Skeletal muscle tissue (tissue), 4 donors: ENCODE results near the gene SLC30A5. TPM values are rescaled to one million over a fixed set of nuclear protein-coding genes. Genes with fewer than 3 reads are reported as not detected.
"Not testable (repeated sequence)": the region's sequence is repeated elsewhere in the genome, so short reads cannot be mapped to it uniquely, and the experiment has no call there.

Experiments used
- H3K27ac ChIP-seq: one replicate; pipeline ENCODE4 v1.7.0; 2013; ENCODE audit warnings: mild to moderate bottlenecking, low read depth, low read length, inconsistent platforms
- H3K27me3 ChIP-seq, 3 donors: one replicate each; pipeline ENCODE4 v1.7.0; 2013; ENCODE audit warnings: low read length in 3 of 3; ENCODE audit not compliant: control insufficient read depth in 3 of 3, insufficient read depth in 3 of 3
- H3K36me3 ChIP-seq, 3 donors: one replicate each; pipeline ENCODE4 v1.7.0; 2013; ENCODE audit warnings: low read length in 3 of 3; ENCODE audit not compliant: control insufficient read depth in 3 of 3, insufficient read depth in 3 of 3
- H3K4me1 ChIP-seq, 3 donors: one replicate each; pipeline ENCODE4 v1.7.0; 2013; ENCODE audit warnings: low read length in 3 of 3, mild to moderate bottlenecking in 3 of 3; ENCODE audit not compliant: control insufficient read depth in 3 of 3, insufficient read depth in 3 of 3
- H3K4me3 ChIP-seq, 3 donors: one replicate each; pipeline ENCODE4 v1.7.0; 2013; ENCODE audit warnings: low read length in 3 of 3
- H3K9ac ChIP-seq, 3 donors: one replicate each; pipeline ENCODE4 v1.7.0; 2013; ENCODE audit warnings: low read length in 3 of 3, mild to moderate bottlenecking in 3 of 3, moderate library complexity in 2 of 3, low read depth in 1 of 3
- H3K9me3 ChIP-seq, 3 donors: one replicate each; pipeline ENCODE4 v1.7.0; 2013; ENCODE audit warnings: low read length in 3 of 3; ENCODE audit not compliant: control insufficient read depth in 3 of 3
- total RNA-seq: library from RNA; depleted of rRNA; stranded (reverse); fragments of >200 nt; gene quantifications from one replicate; pipeline ENCODE4 v1.2.3, GENCODE V29; 2014
- donor health status: Osteomylitis.

Gene SLC30A5
- total RNA-seq, 1 donor from 2014 or later, result 32.4 TPM

- H3K4me1 ChIP-seq, result peaks cover 6 to 8% (median 7%) of the 10 kb centered on the region in 3 donors
- no peak overlapping the region for H3K27ac ChIP-seq
- H3K36me3 ChIP-seq, result no peaks in the 10 kb centered on the region
- no peak overlapping the region for H3K4me3 ChIP-seq
- peak overlapping the region in 1 of 3 donors; percentile 16 for H3K9ac ChIP-seq
- H3K9me3 ChIP-seq, result no peaks in the 10 kb centered on the region
- no peaks in the 10 kb centered on the region for H3K27me3 ChIP-seq
These were observed 18.2 kb upstream of the SLC30A5 start for GRCh38 chr5:69075522-69076179.

- no peaks in the 10 kb centered on the region for H3K27me3 ChIP-seq
- no peak overlapping the region for H3K4me3 ChIP-seq
- no peak overlapping the region for H3K27ac ChIP-seq
- no peaks in the 10 kb centered on the region for H3K9me3 ChIP-seq
- H3K4me1 ChIP-seq, result peaks cover 6 to 8% (median 7%) of the 10 kb centered on the region in 3 donors
- no peak overlapping the region for H3K9ac ChIP-seq
- no peaks in the 10 kb centered on the region for H3K36me3 ChIP-seq
These were observed 14.8 kb upstream of the SLC30A5 start for GRCh38 chr5:69078921-69079540.

- H3K9ac ChIP-seq, result no peak overlapping the region
- H3K4me3 ChIP-seq, result no peak overlapping the region
- H3K4me1 ChIP-seq, result peaks cover 3 to 5% (median 4%) of the 10 kb centered on the region in 3 donors
- no peaks in the 10 kb centered on the region for H3K9me3 ChIP-seq
- no peaks in the 10 kb centered on the region for H3K36me3 ChIP-seq
- H3K27ac ChIP-seq, result no peak overlapping the region
- no peaks in the 10 kb centered on the region for H3K27me3 ChIP-seq
These were observed 14.3 kb upstream of the SLC30A5 start for GRCh38 chr5:69079556-69079955.

DNA sequence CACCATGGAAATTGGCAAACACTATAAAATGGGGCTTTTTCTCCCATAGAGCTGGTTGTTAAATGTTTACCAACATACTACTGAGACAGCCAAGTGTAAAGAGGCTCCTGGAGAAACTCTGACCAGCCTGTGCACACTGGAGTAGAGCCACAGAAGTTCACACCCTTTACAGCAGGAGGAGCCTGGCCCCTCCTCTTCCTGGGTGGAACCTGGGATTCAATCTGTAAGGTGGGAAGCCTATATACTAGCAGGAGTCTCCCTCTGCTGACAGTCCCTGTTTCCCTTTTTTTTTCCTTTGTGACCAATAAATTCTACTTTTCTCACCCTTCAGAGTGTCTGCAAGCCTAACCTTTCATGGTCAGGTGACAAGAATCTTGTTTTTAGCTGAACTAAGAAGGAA is 10.4 kb upstream of the SLC30A5 start:
- H3K27me3 ChIP-seq, result no peaks in the 10 kb centered on the region
- H3K36me3 ChIP-seq, result no peaks in the 10 kb centered on the region
- no peak overlapping the region for H3K27ac ChIP-seq
- H3K9me3 ChIP-seq, result no peaks in the 10 kb centered on the region
- H3K9ac ChIP-seq, result no peak overlapping the region
- H3K4me1 ChIP-seq, result no peaks in the 10 kb centered on the region
- H3K4me3 ChIP-seq, result no peak overlapping the region

GRCh38 chr5:69084195-69084594 is 9.6 kb upstream of the SLC30A5 start:
- H3K9ac ChIP-seq, result no peak overlapping the region
- H3K27ac ChIP-seq, result no peak overlapping the region
- no peaks in the 10 kb centered on the region for H3K4me1 ChIP-seq
- no peak overlapping the region for H3K4me3 ChIP-seq
- H3K27me3 ChIP-seq, result no peaks in the 10 kb centered on the region
- H3K9me3 ChIP-seq, result no peaks in the 10 kb centered on the region
- no peaks in the 10 kb centered on the region for H3K36me3 ChIP-seq

DNA sequence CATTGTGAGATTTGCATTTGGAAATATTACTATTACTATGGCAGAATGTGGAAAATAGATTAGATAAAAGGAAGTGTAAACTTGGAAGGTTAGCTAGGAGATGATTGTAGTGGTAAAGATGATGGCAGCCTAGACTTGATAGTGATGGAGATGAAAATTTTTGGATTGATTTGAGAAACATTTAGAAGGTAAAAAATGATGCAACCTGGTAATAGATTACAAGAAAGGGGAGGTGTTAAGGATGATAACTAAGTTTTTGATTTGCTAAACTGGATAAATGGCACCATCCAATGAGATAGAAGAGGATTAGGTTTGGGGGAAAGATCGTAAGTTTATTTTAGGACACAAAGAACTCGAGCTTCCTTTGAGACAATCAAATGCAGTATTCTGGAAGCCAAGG is 8.9 kb upstream of the SLC30A5 start:
- no peaks in the 10 kb centered on the region for H3K27me3 ChIP-seq
- H3K4me1 ChIP-seq, result no peaks in the 10 kb centered on the region
- no peak overlapping the region for H3K9ac ChIP-seq
- H3K36me3 ChIP-seq, result no peaks in the 10 kb centered on the region
- no peaks in the 10 kb centered on the region for H3K9me3 ChIP-seq
- no peak overlapping the region for H3K27ac ChIP-seq
- H3K4me3 ChIP-seq, result no peak overlapping the region

GRCh38 chr5:69086206-69086605 is 7.6 kb upstream of the SLC30A5 start:
- no peaks in the 10 kb centered on the region for H3K36me3 ChIP-seq
- H3K27me3 ChIP-seq, result no peaks in the 10 kb centered on the region
- no peak overlapping the region for H3K27ac ChIP-seq
- H3K9ac ChIP-seq, result no peak overlapping the region
- no peaks in the 10 kb centered on the region for H3K4me1 ChIP-seq
- no peaks in the 10 kb centered on the region for H3K9me3 ChIP-seq
- H3K4me3 ChIP-seq, result no peak overlapping the region

DNA sequence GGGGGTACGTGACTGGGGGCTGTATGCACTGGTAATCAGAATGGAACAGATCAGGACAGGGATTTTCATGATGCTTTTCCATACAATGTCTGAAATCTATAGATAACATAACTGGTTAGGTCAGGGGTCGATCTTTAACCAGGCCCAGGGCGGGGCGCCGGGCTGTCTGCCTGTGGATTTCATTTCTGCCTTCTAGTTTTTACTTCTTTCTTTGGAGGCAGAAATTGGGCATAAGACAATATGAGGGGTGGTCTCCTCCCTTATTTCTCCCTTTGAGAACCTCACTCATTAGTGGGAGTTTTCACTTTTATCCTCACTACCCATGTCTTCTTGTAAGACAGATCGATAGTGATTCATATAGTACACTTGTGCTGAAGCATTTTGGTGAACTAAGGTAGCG is 5.8 kb upstream of the SLC30A5 start:
- H3K27ac ChIP-seq, H3K9ac ChIP-seq, H3K4me1 ChIP-seq, H3K9me3 ChIP-seq, H3K27me3 ChIP-seq, H3K36me3 ChIP-seq, H3K4me3 ChIP-seq: not testable (repeated sequence)

DNA sequence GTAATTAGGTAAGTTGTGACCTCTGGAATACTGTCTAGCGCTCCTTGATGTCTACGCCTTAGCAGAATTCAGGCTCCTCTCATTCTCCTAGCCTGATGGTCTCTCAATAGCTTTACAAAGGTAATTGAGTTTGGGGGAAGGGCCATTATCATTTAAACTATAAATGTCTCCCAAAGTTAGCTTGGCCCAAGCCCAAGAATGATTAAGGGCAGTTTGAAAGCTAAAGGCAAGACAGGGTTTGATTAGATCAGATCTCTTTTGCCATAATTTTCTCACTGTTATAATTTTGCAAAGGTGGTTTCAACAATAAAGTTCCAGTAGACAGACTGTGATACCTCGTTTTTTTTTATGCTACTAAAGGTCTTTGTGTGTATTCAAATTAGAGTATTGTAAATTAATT is 3.7 kb upstream of the SLC30A5 start:
- Histone ChIP-seq H3K27ac (no peak overlapping the region), H3K36me3 (no peaks in the 10 kb centered on the region), H3K9ac (no peak overlapping the region), H3K9me3 (no peaks in the 10 kb centered on the region), H3K4me1 (peaks cover 5 to 8% (median 7%) of the 10 kb centered on the region in 3 donors), H3K4me3 (no peak overlapping the region), H3K27me3 (no peaks in the 10 kb centered on the region)

- H3K27ac ChIP-seq, result no peak overlapping the region
These were observed 2.0 kb upstream of the SLC30A5 start for GRCh38 chr5:69091771-69092170.

More at GRCh38 chr5:69091771-69092170, 2.0 kb upstream of the SLC30A5 start:
- H3K4me3 ChIP-seq, result no peak overlapping the region
- H3K36me3 ChIP-seq, result peaks cover 0 to 3% (median 0%) of the 10 kb centered on the region in 3 donors
- no peaks in the 10 kb centered on the region for H3K27me3 ChIP-seq
- H3K9me3 ChIP-seq, result no peaks in the 10 kb centered on the region
- no peak overlapping the region for H3K9ac ChIP-seq
- H3K4me1 ChIP-seq, result peaks cover 5 to 12% (median 11%) of the 10 kb centered on the region in 3 donors
